ENCODE data around the gene MYH7. TPM values are rescaled to one million over a fixed set of nuclear protein-coding genes. Genes with fewer than 3 reads are reported as not detected.

Gene MYH7
- polyA plus RNA-seq, 1 donor from 2014 or later = 0.12 TPM

GRCh38 chr14:23414254-23414653 lies 21.2 kb downstream of the MYH7 start:
- no peak for TF ChIP-seq POLR2AphosphoS5 (IDR thresholded peaks at IDR 0.05)
- no peak for TF ChIP-seq REST (IDR thresholded peaks at IDR 0.05; ENCODE audit: borderline replicate concordance)
- TF ChIP-seq RAD21 (conservative IDR thresholded peaks at IDR 0.05) = no peak
- no peak for TF ChIP-seq EP300 (conservative IDR thresholded peaks at IDR 0.05; ENCODE audit: poor library complexity, severe bottlenecking)
- TF ChIP-seq TAF1 (IDR thresholded peaks at IDR 0.05; ENCODE audit: low read depth) = no peak
- no peak for TF ChIP-seq EZH2 (IDR thresholded peaks at IDR 0.05; ENCODE audit: borderline replicate concordance, insufficient read depth, low read length, poor library complexity, severe bottlenecking)
- no peak for TF ChIP-seq MXI1 (conservative IDR thresholded peaks at IDR 0.05; ENCODE audit: poor library complexity, severe bottlenecking)
- no peak for TF ChIP-seq SMC3 (conservative IDR thresholded peaks at IDR 0.05; ENCODE audit: poor library complexity)
- no peak for TF ChIP-seq CTCF (IDR thresholded peaks at IDR 0.05; ENCODE audit: poor library complexity, severe bottlenecking)

GRCh38 chr14:23413681-23414080 lies 21.8 kb downstream of the MYH7 start:
- Histone ChIP-seq H3K9me2 (ENCODE audit: insufficient read depth, low read length) (no peaks in the 10 kb centered on the region), H3K27me3 (ENCODE audit: insufficient read depth, low read depth, low read length) (no peaks in the 10 kb centered on the region)

More at GRCh38 chr14:23414254-23414653, 21.2 kb downstream of the MYH7 start:
- Histone ChIP-seq H2AFZ (ENCODE audit: low read depth, low read length) (no peak overlapping the region), H3K27ac (ENCODE audit: low read length) (no peak overlapping the region), H3K9me3 (ENCODE audit: low read length) (no peaks in the 10 kb centered on the region), H4K20me1 (ENCODE audit: insufficient read depth) (no peaks in the 10 kb centered on the region), H3K4me3 (ENCODE audit: low read length) (no peak overlapping the region), H3K79me2 (replicated peaks; ENCODE audit: insufficient read depth, low read length) (no peaks in the 10 kb centered on the region), H3K9me2 (ENCODE audit: insufficient read depth, low read length) (no peaks in the 10 kb centered on the region), H3K4me2 (ENCODE audit: low read length) (no peak overlapping the region), H3K9ac (ENCODE audit: low read length) (no peak overlapping the region), H3F3A (ENCODE audit: insufficient read depth, low read length, poor library complexity, severe bottlenecking) (no peaks in the 10 kb centered on the region), H3K36me3 (ENCODE audit: insufficient read depth, low read length) (no peaks in the 10 kb centered on the region), H3K27me3 (ENCODE audit: insufficient read depth, low read depth, low read length) (no peaks in the 10 kb centered on the region)

More at GRCh38 chr14:23413681-23414080, 21.8 kb downstream of the MYH7 start:
- Histone ChIP-seq H3K36me3 (ENCODE audit: insufficient read depth, low read length) (no peaks in the 10 kb centered on the region), H3K9ac (ENCODE audit: low read length) (no peak overlapping the region), H3K79me2 (replicated peaks; ENCODE audit: insufficient read depth, low read length) (no peaks in the 10 kb centered on the region), H3K4me3 (ENCODE audit: low read length) (no peak overlapping the region), H3K27ac (ENCODE audit: low read length) (no peak overlapping the region), H3K4me2 (ENCODE audit: low read length) (no peak overlapping the region), H4K20me1 (ENCODE audit: insufficient read depth) (no peaks in the 10 kb centered on the region), H2AFZ (ENCODE audit: low read depth, low read length) (no peak overlapping the region), H3F3A (ENCODE audit: insufficient read depth, low read length, poor library complexity, severe bottlenecking) (no peaks in the 10 kb centered on the region), H3K9me3 (ENCODE audit: low read length) (no peaks in the 10 kb centered on the region)
- TF ChIP-seq EP300 (conservative IDR thresholded peaks at IDR 0.05; ENCODE audit: poor library complexity, severe bottlenecking) (no peak), RAD21 (conservative IDR thresholded peaks at IDR 0.05) (no peak), EZH2 (IDR thresholded peaks at IDR 0.05; ENCODE audit: borderline replicate concordance, insufficient read depth, low read length, poor library complexity, severe bottlenecking) (no peak), TAF1 (IDR thresholded peaks at IDR 0.05; ENCODE audit: low read depth) (no peak), MXI1 (conservative IDR thresholded peaks at IDR 0.05; ENCODE audit: poor library complexity, severe bottlenecking) (no peak), POLR2AphosphoS5 (IDR thresholded peaks at IDR 0.05) (no peak), SMC3 (conservative IDR thresholded peaks at IDR 0.05; ENCODE audit: poor library complexity) (no peak), REST (IDR thresholded peaks at IDR 0.05; ENCODE audit: borderline replicate concordance) (no peak), CTCF (IDR thresholded peaks at IDR 0.05; ENCODE audit: poor library complexity, severe bottlenecking) (no peak)

Measured in neural cell (in vitro differentiated cells).